Stimulated activated CD4-positive, alpha-beta T cell treated with anti-CD3 and anti-CD28 coated beads, Interleukin-15, amount 100 ng/mL, for 24 hours (primary cell): ENCODE measurements around the gene MRPS15.

Experiments used
- DNase-seq: peaks from one replicate; pipeline ENCODE4 v3.0.0-alpha.2; 2020

Gene MRPS15

GRCh38 chr1:36417931-36418330, 46.3 kb downstream of the MRPS15 start:
- DNase-seq, result no peak

GRCh38 chr1:36415661-36416326, 48.4 kb downstream of the MRPS15 start:
- DNase-seq, result no peak

GRCh38 chr1:36414384-36414783, 49.8 kb downstream of the MRPS15 start:
- no peak for DNase-seq

- DNase-seq, result peak; percentile 63
Measured at GRCh38 chr1:36411674-36412648, 52.2 kb downstream of the MRPS15 start.

- DNase-seq, result no peak
Measured at GRCh38 chr1:36408479-36408878, 55.7 kb downstream of the MRPS15 start.

GRCh38 chr1:36406440-36406839, 57.7 kb downstream of the MRPS15 start:
- DNase-seq, result no peak
